ENCODE results near the gene GDA.
"Not testable (repeated sequence)": the region's sequence is repeated elsewhere in the genome, so short reads cannot be mapped to it uniquely, and the experiment has no call there.

GDA gene

DNA sequence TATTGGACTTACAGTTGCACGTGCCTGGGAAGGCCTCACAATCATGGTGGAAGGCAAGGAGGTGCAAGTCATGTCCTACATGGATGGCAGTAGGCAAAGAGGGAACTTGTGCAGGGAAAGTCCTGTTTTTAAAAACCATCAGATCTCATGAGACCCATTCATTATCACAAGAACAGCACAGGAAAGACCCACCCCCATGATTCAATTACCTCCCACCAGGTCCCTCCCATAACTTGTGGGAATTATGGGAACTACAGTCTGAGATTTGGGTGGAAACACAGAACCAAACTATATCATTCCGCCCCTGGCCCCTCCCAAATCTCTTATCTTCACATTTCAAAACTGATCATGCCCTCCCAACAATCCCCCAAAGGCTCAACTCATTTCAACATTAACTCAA, 140.2 kb downstream of the GDA start:
- DNase-seq: no peak

DNA sequence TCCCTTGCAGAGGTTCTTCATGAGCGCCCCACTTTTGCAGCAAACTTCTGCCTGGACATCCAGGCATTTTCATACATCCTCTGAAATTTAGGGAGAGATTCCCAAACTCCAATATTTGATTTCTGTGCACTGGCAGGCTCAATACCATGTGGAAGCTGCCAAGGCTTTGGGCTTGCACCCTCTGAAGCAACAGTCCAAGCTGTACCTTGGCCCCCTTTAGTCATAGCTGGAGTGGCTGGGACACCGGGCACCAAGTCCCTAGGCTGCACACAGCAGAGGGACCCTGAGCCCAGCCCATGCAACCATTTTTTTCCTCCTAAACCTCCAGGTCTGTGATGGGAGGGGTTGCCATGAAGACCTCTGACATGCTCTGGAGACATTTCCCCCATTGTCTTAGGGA, 141.1 kb downstream of the GDA start:
- no peak for DNase-seq

DNA sequence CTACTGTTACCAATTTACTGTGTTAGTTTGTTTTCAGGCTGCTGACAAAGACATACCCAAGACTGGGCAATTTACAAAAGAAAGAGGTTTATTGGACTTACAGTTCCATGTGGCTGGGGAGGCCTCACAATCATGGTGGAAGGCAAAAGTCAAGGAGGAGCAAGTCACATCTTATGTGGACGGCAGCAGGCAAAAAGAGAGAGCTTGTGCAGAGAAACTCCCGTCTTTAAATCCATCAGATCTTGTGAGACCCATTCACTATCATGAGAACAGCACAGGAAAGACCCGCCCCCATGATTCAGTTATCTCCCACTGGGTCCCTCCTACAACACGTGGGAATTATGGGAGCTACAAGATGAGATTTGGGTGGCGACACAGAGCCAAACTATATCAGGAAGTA, 142.3 kb downstream of the GDA start:
- DNase-seq: not testable (repeated sequence)

DNA sequence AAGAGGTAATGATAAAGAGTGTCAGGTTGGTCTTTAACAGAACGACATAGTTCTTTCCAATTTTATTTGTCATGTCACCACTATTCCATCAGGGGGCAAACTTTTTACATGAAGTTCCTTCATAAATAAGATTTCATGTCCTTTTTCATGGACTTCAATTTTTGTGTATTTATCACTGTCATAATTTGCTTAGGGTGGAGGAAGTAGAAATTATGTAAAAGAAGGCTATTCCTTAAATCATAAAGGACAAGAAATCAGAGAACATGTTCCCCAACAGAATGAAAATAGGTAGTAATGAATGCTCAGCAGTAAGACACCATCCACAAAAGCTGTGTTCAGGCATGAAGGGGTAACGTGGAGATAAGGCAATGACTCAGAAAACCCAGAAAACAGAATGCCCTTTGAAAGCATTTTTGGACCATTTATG, 143.0 kb downstream of the GDA start:
- peak in 1 of 2 donors; percentile 53 for DNase-seq

DNA sequence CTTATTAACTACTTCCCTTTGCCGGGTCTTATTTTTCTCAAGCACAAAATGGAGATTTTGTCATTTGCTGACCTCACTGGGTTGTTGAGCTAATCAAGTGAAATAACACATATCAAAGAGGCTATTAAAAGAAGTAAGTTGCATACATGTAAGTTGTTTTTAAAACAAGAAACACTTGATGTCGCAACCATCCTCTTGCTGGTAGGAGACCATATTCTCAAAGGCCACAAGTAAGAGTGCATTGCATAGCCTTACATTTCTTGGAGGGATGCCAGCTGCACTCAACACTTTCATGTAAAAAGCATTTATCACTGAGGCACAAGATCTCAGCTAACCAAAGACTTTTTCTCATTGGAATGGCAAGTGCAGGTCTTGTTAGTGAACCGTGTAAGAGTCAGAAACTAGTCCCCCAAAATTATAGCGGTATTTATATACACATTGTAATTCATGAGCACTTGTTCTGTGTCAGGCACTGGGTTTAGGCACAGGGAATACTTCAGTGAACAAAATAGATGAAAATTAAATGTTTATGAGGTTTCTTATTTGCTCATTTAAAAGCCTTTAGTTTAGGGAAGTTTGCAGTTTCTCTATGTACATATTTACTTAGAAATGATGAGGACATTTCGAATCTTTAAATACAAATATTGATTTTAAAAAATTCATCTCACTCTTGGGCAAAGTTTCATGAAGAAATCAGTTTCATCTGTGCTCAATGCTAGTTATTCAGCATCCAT, 143.8 kb downstream of the GDA start:
- DNase-seq: no peak

DNA sequence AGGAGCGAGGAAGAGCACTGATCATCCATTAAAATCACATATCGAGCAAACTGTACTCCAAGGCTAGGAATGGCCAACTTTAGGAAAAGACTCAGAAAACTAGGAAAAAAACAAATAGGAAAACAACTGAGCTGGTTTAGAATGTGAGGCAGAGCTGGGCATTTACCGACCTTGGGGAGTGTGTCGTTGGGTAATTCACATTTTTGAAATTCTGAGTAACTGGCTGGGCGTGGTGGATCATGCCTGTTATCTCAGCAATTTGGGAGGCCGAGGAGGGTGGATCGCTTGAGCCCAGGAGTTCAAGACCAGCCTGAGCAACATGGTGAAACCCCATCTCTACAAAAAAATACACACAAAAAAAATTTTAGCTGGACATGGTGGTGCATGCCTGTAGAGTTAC, 145.7 kb downstream of the GDA start:
- no peak for DNase-seq

DNA sequence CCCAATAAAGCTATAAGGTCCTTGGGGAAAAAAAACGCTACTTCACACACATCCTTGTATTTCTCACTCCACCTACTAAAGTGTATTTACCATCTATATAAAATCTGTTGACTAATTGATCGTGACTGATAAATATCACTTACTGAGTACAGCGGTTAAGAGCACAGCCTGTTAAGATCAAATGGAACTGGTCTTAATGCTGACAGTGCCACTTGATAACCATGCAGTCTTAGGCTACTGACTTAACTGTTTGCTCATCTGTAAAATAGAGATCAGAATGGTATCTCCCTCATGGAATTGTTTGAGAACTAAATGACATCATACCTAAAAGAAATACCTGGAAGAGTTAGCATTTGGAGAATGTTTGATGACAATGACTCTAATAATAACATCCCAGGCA, 148.3 kb downstream of the GDA start:
- no peak for DNase-seq

DNA sequence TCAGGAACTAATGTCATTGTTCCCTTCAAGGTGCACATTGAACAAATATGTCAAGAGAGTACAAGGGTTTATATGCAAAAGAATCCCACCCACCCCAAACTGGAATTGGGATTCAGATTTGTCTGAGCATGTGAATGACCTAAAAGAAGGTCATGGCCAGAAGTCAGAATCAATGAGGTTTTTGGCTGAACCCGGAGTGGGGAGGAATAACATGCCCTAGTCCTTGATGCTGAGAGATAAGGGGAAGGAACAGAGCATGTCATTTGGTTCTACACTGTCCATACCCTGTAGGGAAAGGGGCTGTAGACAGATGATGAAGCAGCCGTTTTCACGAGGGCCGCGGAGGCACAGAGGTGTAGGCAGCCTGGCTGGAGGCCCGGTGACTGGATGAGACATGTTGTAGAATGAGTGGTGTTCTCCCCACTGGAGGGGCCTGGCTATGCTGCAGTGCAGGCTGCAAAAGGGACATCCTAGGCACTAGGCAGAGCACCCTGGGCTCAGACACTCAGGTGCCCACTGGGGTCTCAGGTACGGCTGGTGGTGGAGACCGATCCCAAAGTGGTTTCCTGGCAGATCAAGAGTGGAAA, 149.9 kb downstream of the GDA start:
- DNase-seq: no peak

DNA sequence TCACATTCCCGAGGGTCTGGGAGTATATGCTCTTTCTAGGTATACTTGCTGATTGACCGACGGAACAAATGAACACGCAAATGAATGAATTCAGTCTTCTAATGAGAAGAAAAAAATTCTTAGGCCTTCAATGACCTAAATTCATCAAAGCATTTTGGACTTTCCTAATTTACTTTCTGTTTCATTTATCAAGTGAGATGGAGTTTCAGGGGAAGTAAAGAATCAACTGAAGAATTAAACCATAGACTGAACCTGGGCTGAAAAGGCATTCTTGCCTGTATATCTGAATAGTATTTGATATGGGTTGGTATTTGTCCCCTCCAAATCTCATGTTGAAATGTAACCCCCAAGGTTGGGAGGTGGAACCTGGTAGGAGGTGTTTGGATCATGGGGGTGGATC, 151.6 kb downstream of the GDA start:
- no peak for DNase-seq

Data from hippocampal formation (tissue), 2 donors.